Measurements from ENCODE around the gene CHKA.

DNA sequence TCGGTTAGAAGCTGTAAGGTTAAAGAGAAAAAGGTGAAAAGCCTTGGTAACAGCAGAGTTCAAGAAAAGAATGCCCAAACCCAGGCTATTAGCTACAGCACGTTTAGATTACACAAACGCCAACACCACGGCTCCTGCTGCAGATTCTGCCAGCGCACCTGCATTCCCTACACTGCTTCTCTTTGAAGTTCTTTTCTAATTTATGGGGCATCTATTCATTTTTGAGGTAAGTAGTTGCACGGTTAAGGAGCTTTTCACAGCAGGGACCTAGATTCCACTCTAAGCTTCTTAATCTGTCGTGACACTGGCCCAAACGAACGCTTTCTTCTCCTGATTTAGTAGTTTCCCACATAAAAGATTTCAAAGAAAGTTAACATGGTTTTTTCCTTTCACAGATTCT, 38.0 kb upstream of the CHKA start:
- TF ChIP-seq, protein P1, sequence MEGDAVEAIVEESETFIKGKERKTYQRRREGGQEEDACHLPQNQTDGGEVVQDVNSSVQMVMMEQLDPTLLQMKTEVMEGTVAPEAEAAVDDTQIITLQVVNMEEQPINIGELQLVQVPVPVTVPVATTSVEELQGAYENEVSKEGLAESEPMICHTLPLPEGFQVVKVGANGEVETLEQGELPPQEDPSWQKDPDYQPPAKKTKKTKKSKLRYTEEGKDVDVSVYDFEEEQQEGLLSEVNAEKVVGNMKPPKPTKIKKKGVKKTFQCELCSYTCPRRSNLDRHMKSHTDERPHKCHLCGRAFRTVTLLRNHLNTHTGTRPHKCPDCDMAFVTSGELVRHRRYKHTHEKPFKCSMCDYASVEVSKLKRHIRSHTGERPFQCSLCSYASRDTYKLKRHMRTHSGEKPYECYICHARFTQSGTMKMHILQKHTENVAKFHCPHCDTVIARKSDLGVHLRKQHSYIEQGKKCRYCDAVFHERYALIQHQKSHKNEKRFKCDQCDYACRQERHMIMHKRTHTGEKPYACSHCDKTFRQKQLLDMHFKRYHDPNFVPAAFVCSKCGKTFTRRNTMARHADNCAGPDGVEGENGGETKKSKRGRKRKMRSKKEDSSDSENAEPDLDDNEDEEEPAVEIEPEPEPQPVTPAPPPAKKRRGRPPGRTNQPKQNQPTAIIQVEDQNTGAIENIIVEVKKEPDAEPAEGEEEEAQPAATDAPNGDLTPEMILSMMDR (conservative IDR thresholded peaks at IDR 0.05; ENCODE audit: low read length), result no peak
- TF ChIP-seq EZH2phosphoT487 (IDR thresholded peaks at IDR 0.05; ENCODE audit: borderline replicate concordance), result no peak
